Upper lobe of left lung (tissue), 6 donors: ENCODE results near the gene PVALB. TPM values are rescaled to one million over a fixed set of nuclear protein-coding genes. Genes with fewer than 3 reads are reported as not detected.

Experiments used
- ATAC-seq, 2 donors: fragments of 200-7000 bp; cut with Tn5 transposase; one replicate each; pipeline ENCODE4 v1.9.1; 2022; ENCODE audit warnings: mild to moderate bottlenecking in 2 of 2, moderate library complexity in 2 of 2; ENCODE audit not compliant: low FRiP score in 2 of 2
- DNase-seq, 2 donors: peaks; one replicate each; pipeline ENCODE4 v3.0.0-alpha.2; 2019 to 2020
- H3K27ac ChIP-seq, 4 donors: fragments of 200-600 bp; sonication (generic); one replicate each; pipeline ENCODE4 v1.5.1; 2016 to 2019
- H3K27me3 ChIP-seq, 4 donors: fragments of 200-600 bp; sonication (generic); one replicate each; pipeline ENCODE4 v1.5.1; 2017 to 2019
- H3K36me3 ChIP-seq, 4 donors: fragments of 200-600 bp; sonication (generic); one replicate each; pipeline ENCODE4 v1.5.1; 2016 to 2019
- H3K4me1 ChIP-seq, 4 donors: fragments of 200-600 bp; sonication (generic); one replicate each; pipeline ENCODE4 v1.5.1; 2018 to 2019
- H3K4me3 ChIP-seq, 4 donors: fragments of 200-600 bp; sonication (generic); one replicate each; pipeline ENCODE4 v1.5.1; 2017 to 2019; ENCODE audit warnings: mild to moderate bottlenecking in 2 of 4, moderate library complexity in 1 of 4
- H3K9me3 ChIP-seq, 4 donors: fragments of 200-600 bp; sonication (generic); one replicate each; pipeline ENCODE4 v1.5.1; 2018 to 2019
- CTCF ChIP-seq, 6 experiments: fragments of 450-650 bp in 4 of 6; fragments of 200-600 bp in 2 of 6; sonication (generic) in 2 of 6; IDR thresholded peaks; one replicate each; pipeline ENCODE4 v1.5.1; 2016 to 2019; ENCODE audit warnings: antibody characterized with exemption in 6 of 6
- EP300 ChIP-seq, 4 donors: sonication (generic); formaldehyde crosslinking; IDR thresholded peaks; one replicate each; pipeline ENCODE4 v1.5.1; 2017; ENCODE audit warnings: antibody characterized with exemption in 4 of 4, control low read depth in 2 of 4
- POLR2A ChIP-seq, 4 donors: fragments of 450-650 bp; IDR thresholded peaks; one replicate each; pipeline ENCODE4 v1.5.1; 2016 to 2017; ENCODE audit warnings: antibody characterized with exemption in 4 of 4, mild to moderate bottlenecking in 2 of 4
- POLR2AphosphoS5 ChIP-seq, 2 donors: sonication (generic); formaldehyde crosslinking; IDR thresholded peaks; one replicate each; pipeline ENCODE4 v1.5.1; 2017; ENCODE audit warnings: antibody characterized with exemption in 2 of 2
- WGBS, 2 donors: methylation state at CpG; one replicate each; pipeline ENCODE4 v1.1.5; 2017 to 2018; 5-methylcytosine and 5-hydroxymethylcytosine counted together
- total RNA-seq, 6 donors: library from RNA; depleted of rRNA in 4 of 6; stranded (reverse); fragments of >200 nt in 4 of 6; gene quantifications; one replicate each; pipeline versions ENCODE4 v1.1.0 to v1.2.1, GENCODE V29; 2016 to 2021
- donor health status: DM: no; HTN: no; CAD: no; lungs with moderate emphysema.
- donor health status: DM: no; HTN: yes; CAD: no; lungs with severe emphysema.

Gene PVALB
- total RNA-seq, 6 donors from 2014 or later = 1.5 to 3.3 (median 1.8) TPM; not detected in 3

GRCh38 chr22:36823186-36823839 is 6.5 kb upstream of the PVALB start:
- peaks cover 0 to 26% (median 9%) of the 10 kb centered on the region in 4 donors for H3K27me3 ChIP-seq
- WGBS, 2 donors = 45 to 47% methylated on average over 16 to 17 of the region's 17 CpGs
- DNase-seq = no peak
- H3K4me3 ChIP-seq = no peak overlapping the region
- no peak for ATAC-seq
- H3K36me3 ChIP-seq = no peaks in the 10 kb centered on the region
- no peak overlapping the region for H3K27ac ChIP-seq
- no peaks in the 10 kb centered on the region for H3K4me1 ChIP-seq
- no peak for TF ChIP-seq POLR2AphosphoS5 (IDR thresholded peaks at IDR 0.05)
- no peaks in the 10 kb centered on the region for H3K9me3 ChIP-seq

GRCh38 chr22:36822581-36822980 is 5.7 kb upstream of the PVALB start:
- DNase-seq (no peak), ATAC-seq (no peak)
- H3K27ac ChIP-seq = no peak overlapping the region
- H3K36me3 ChIP-seq = no peaks in the 10 kb centered on the region
- H3K9me3 ChIP-seq = no peaks in the 10 kb centered on the region
- H3K27me3 ChIP-seq = peaks cover 0 to 33% (median 12%) of the 10 kb centered on the region in 4 donors
- no peak overlapping the region for H3K4me3 ChIP-seq
- WGBS, 2 donors = 75 to 77% methylated on average over 6 of the region's 6 CpGs
- peaks cover 0 to under 1% (median 0%) of the 10 kb centered on the region in 4 donors for H3K4me1 ChIP-seq
- TF ChIP-seq EP300 (IDR thresholded peaks at IDR 0.05) (no peak), POLR2A (IDR thresholded peaks at IDR 0.05) (no peak), CTCF (IDR thresholded peaks at IDR 0.05) (no peak)

- H3K4me3 ChIP-seq = no peak overlapping the region
- peaks cover 0 to 49% (median 22%) of the 10 kb centered on the region in 4 donors for H3K27me3 ChIP-seq
- no peak overlapping the region for H3K27ac ChIP-seq
- H3K36me3 ChIP-seq = no peaks in the 10 kb centered on the region
- DNase-seq (peak in 1 of 2 donors; percentile 55), ATAC-seq (no peak)
- peaks cover 10 to 17% (median 13%) of the 10 kb centered on the region in 4 donors for H3K4me1 ChIP-seq
- 11 to 38% methylated on average over 3 to 9 of the region's 9 CpGs for WGBS, 2 donors
- H3K9me3 ChIP-seq = no peaks in the 10 kb centered on the region
- TF ChIP-seq EP300 (IDR thresholded peaks at IDR 0.05) = no peak
- no peak for TF ChIP-seq CTCF (IDR thresholded peaks at IDR 0.05)
- no peak for TF ChIP-seq POLR2AphosphoS5 (IDR thresholded peaks at IDR 0.05)
- no peak for TF ChIP-seq POLR2A (IDR thresholded peaks at IDR 0.05)
Measured at GRCh38 chr22:36819112-36819511, 2.3 kb upstream of the PVALB start.

- DNase-seq = no peak
- Histone ChIP-seq H3K9me3 (no peaks in the 10 kb centered on the region), H3K27me3 (peaks cover 0 to 46% (median 18%) of the 10 kb centered on the region in 4 donors), H3K4me3 (no peak overlapping the region), H3K27ac (no peak overlapping the region), H3K36me3 (no peaks in the 10 kb centered on the region), H3K4me1 (peaks cover 10 to 17% (median 13%) of the 10 kb centered on the region in 4 donors)
- 81 to 100% methylated on average over 1 to 6 of the region's 6 CpGs for WGBS, 2 donors
- TF ChIP-seq EP300 (IDR thresholded peaks at IDR 0.05) (no peak), CTCF (IDR thresholded peaks at IDR 0.05) (no peak), POLR2A (IDR thresholded peaks at IDR 0.05) (no peak), POLR2AphosphoS5 (IDR thresholded peaks at IDR 0.05) (no peak)
- no peak for ATAC-seq
Measured at GRCh38 chr22:36818010-36818642, 1.3 kb upstream of the PVALB start.

DNA sequence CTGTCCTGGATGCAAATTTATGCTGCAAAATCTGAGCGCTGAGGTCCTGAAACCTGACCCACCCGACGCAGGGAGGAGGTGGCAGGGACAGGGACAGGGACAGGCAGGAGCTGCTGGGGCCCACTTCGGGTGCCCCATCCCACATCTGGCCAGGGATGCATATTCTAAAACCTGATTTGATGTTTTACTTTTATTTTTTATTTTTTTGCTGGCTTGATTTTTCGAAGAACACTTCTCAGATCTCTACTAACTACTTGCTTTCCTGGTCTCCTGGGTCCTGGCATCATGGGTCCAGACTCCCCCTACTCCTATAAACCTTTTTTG is 652 bp upstream of the PVALB start:
- DNase-seq (no peak), ATAC-seq (no peak)
- H3K36me3 ChIP-seq = no peaks in the 10 kb centered on the region
- H3K4me1 ChIP-seq = peaks cover 10 to 17% (median 13%) of the 10 kb centered on the region in 4 donors
- no peak for TF ChIP-seq CTCF (IDR thresholded peaks at IDR 0.05)
- TF ChIP-seq POLR2AphosphoS5 (IDR thresholded peaks at IDR 0.05) = no peak
- no peak for TF ChIP-seq EP300 (IDR thresholded peaks at IDR 0.05)
- TF ChIP-seq POLR2A (IDR thresholded peaks at IDR 0.05) = no peak
- WGBS, 2 donors = 36 to 39% methylated on average over 5 of the region's 5 CpGs
- no peaks in the 10 kb centered on the region for H3K9me3 ChIP-seq
- no peak overlapping the region for H3K4me3 ChIP-seq
- H3K27ac ChIP-seq = no peak overlapping the region
- H3K27me3 ChIP-seq = peaks cover 0 to 46% (median 17%) of the 10 kb centered on the region in 4 donors
